GM20000 (cell line): ENCODE data around the gene DIAPH1.

Experiments
- DNase-seq: peaks from one replicate; pipeline ENCODE4 v3.0.0; 2012; ENCODE audit warnings: low spot score
- CTCF ChIP-seq: IDR thresholded peaks from 2 replicates; pipeline ENCODE4 v1.5.1; 2012; ENCODE audit warnings: mild to moderate bottlenecking, control low read depth; ENCODE audit errors: extremely low read depth, missing control alignments

The DIAPH1 gene

GRCh38 chr5:141527426-141527825 lies 91.4 kb downstream of the DIAPH1 start:
- DNase-seq, result no peak
- TF ChIP-seq CTCF, result no peak

GRCh38 chr5:141525653-141526052 lies 93.1 kb downstream of the DIAPH1 start:
- no peak for DNase-seq
- TF ChIP-seq CTCF, result no peak

GRCh38 chr5:141524604-141525597 lies 93.9 kb downstream of the DIAPH1 start:
- peak; percentile 95 for TF ChIP-seq CTCF
- DNase-seq, result peak; percentile 73

GRCh38 chr5:141523991-141524390 lies 94.8 kb downstream of the DIAPH1 start:
- TF ChIP-seq CTCF, result no peak
- DNase-seq, result no peak

- TF ChIP-seq CTCF, result no peak
Observed at GRCh38 chr5:141522301-141522700, 96.5 kb downstream of the DIAPH1 start.

GRCh38 chr5:141521244-141521781 lies 97.5 kb downstream of the DIAPH1 start:
- DNase-seq, result no peak

More at GRCh38 chr5:141522301-141522700, 96.5 kb downstream of the DIAPH1 start:
- DNase-seq, result no peak

More at GRCh38 chr5:141521244-141521781, 97.5 kb downstream of the DIAPH1 start:
- TF ChIP-seq CTCF, result no peak
